ENCODE measurements around the gene REV1. TPM values are rescaled to one million over a fixed set of nuclear protein-coding genes. Genes with fewer than 3 reads are reported as not detected.
A peak's percentile ranks its signal among the peaks of the same experiment; 100 is the strongest.

REV1 gene
- total RNA-seq, 1 experiment from 2014 or later: 34.3 TPM

- H3K27ac ChIP-seq (ENCODE audit: low read depth, low read length): no peak overlapping the region
- H3K4me2 ChIP-seq (ENCODE audit: low read length): no peak overlapping the region
- H3K9me3 ChIP-seq (ENCODE audit: control insufficient read depth in 1 of 2, insufficient read depth in 1 of 2, low read depth in 1 of 2, low read length in 2 of 2): no peaks in the 10 kb centered on the region
- ChIA-PET CTCF (no interaction called here), POLR2A (no interaction called here), RAD21 (ENCODE audit: low non-redundant PET in 1 of 2, low total read pairs in 2 of 2, uncharacterized antibody in 2 of 2, unreplicated experiment in 2 of 2) (no interaction called here)
- peaks cover 31 to 36% of the 10 kb centered on the region in 2 experiments; a peak in 3 of 4 replicates for H3K36me3 ChIP-seq (ENCODE audit: control insufficient read depth in 1 of 2, insufficient read depth in 2 of 2, low read length in 2 of 2)
- TF ChIP-seq JUND (IDR thresholded peaks at IDR 0.05): no peak
- no peak for TF ChIP-seq ATF3 (IDR thresholded peaks at IDR 0.05)
- TF ChIP-seq POLR2AphosphoS5 (IDR thresholded peaks at IDR 0.05; ENCODE audit: low read depth, low read length): no peak
- TF ChIP-seq ZFX (IDR thresholded peaks at IDR 0.05): no peak
- no peak for TF ChIP-seq SRF (IDR thresholded peaks at IDR 0.05; ENCODE audit: low read depth)
- no peak for TF ChIP-seq EZH2phosphoT487 (IDR thresholded peaks at IDR 0.05; ENCODE audit: borderline replicate concordance)
- TF ChIP-seq EGR1 (IDR thresholded peaks at IDR 0.05; ENCODE audit: low read depth): no peak
- TF ChIP-seq RAD21 (IDR thresholded peaks at IDR 0.05; ENCODE audit: low read depth): no peak
- no peak for TF ChIP-seq ELF1 (IDR thresholded peaks at IDR 0.05; ENCODE audit: borderline replicate concordance, low read depth)
- TSS peak; percentile 39 for BruUV-seq (replicated peaks)
- no peak overlapping the region for H2AFZ ChIP-seq (ENCODE audit: low read depth, low read length, poor library complexity, severe bottlenecking)
- DNase-seq (ENCODE audit: low read depth, low spot score) (no peak), ATAC-seq (no peak)
- H3K79me2 ChIP-seq (ENCODE audit: insufficient read depth, low read length): peaks cover 37% of the 10 kb centered on the region
- H3K4me1 ChIP-seq (ENCODE audit: control insufficient read depth in 1 of 2, insufficient read depth in 2 of 2, low read length in 2 of 2): no peaks in the 10 kb centered on the region
- no peaks in the 10 kb centered on the region for H3K27me3 ChIP-seq (ENCODE audit: insufficient read depth, low read length)
- H3K4me3 ChIP-seq (replicated peaks in 1 of 2; ENCODE audit: low read depth in 1 of 2, low read length in 2 of 2): no peak overlapping the region
- no peaks in the 10 kb centered on the region for H3K9me2 ChIP-seq (ENCODE audit: insufficient read depth)
- intact Hi-C loops (cut with micrococcal nuclease): no loop called here
- H4K20me1 ChIP-seq (ENCODE audit: insufficient read depth): peaks cover 15% of the 10 kb centered on the region; the same call in 1 of the 2 replicates
- H3K9ac ChIP-seq (ENCODE audit: low read length): no peak overlapping the region
Measured at GRCh38 chr2:99389946-99390345, 99.9 kb downstream of the REV1 start.

DNA sequence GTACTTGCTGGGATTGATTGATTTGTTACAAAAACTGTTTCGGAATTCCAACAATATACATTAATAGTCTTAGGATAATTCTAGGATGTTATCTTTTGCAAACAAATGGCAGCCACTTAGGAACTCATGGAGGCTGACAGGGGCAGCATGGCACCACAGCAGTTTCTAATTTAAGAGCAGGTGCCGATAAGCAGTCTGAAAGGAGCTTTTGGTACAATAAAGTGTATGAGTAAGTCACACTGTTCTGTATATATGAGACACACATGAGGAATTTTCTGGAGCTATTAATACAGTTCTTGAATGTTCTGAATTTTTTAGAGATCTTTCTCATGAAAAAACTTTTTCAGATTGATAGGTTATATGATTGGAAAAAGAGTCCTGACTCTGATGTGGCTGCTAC is 100.4 kb downstream of the REV1 start:
- Histone ChIP-seq H3K27me3 (ENCODE audit: insufficient read depth, low read length) (no peaks in the 10 kb centered on the region), H3K9me2 (ENCODE audit: insufficient read depth) (no peaks in the 10 kb centered on the region), H2AFZ (ENCODE audit: low read depth, low read length, poor library complexity, severe bottlenecking) (no peak overlapping the region), H3K27ac (ENCODE audit: low read depth, low read length) (no peak overlapping the region), H3K36me3 (ENCODE audit: control insufficient read depth in 1 of 2, insufficient read depth in 2 of 2, low read length in 2 of 2) (peaks cover 26 to 31% of the 10 kb centered on the region in 2 experiments; a peak in 3 of 4 replicates), H3K79me2 (ENCODE audit: insufficient read depth, low read length) (peaks cover 37% of the 10 kb centered on the region), H3K4me3 (replicated peaks in 1 of 2; ENCODE audit: low read depth in 1 of 2, low read length in 2 of 2) (no peak overlapping the region), H3K4me2 (ENCODE audit: low read length) (no peak overlapping the region), H3K9me3 (ENCODE audit: control insufficient read depth in 1 of 2, insufficient read depth in 1 of 2, low read depth in 1 of 2, low read length in 2 of 2) (no peaks in the 10 kb centered on the region), H3K4me1 (ENCODE audit: control insufficient read depth in 1 of 2, insufficient read depth in 2 of 2, low read length in 2 of 2) (no peaks in the 10 kb centered on the region), H3K9ac (ENCODE audit: low read length) (no peak overlapping the region), H4K20me1 (ENCODE audit: insufficient read depth) (peaks cover 15% of the 10 kb centered on the region; the same call in 1 of the 2 replicates)
- POLR2A ChIA-PET: no interaction called here
- ATAC-seq (no peak), DNase-seq (ENCODE audit: low read depth, low spot score) (no peak)
- CTCF ChIA-PET: no interaction called here
- BruUV-seq (replicated peaks): no TSS peak
- TF ChIP-seq ELF1 (IDR thresholded peaks at IDR 0.05; ENCODE audit: borderline replicate concordance, low read depth): no peak
- TF ChIP-seq RAD21 (IDR thresholded peaks at IDR 0.05; ENCODE audit: low read depth): no peak
- TF ChIP-seq ATF3 (IDR thresholded peaks at IDR 0.05): no peak
- TF ChIP-seq FOSL1 (IDR thresholded peaks at IDR 0.05; ENCODE audit: low read depth): no peak
- no peak for TF ChIP-seq EZH2 (IDR thresholded peaks at IDR 0.05)
- TF ChIP-seq YY1 (IDR thresholded peaks at IDR 0.05; ENCODE audit: extremely low read depth, insufficient replicate concordance, low read depth, low read length): no peak
- TF ChIP-seq SRF (IDR thresholded peaks at IDR 0.05; ENCODE audit: low read depth): no peak
- RAD21 ChIA-PET (ENCODE audit: low non-redundant PET in 1 of 2, low total read pairs in 2 of 2, uncharacterized antibody in 2 of 2, unreplicated experiment in 2 of 2): no interaction called here
- intact Hi-C loops (cut with micrococcal nuclease): no loop called here
